ENCODE results near the gene RND3.

DNA sequence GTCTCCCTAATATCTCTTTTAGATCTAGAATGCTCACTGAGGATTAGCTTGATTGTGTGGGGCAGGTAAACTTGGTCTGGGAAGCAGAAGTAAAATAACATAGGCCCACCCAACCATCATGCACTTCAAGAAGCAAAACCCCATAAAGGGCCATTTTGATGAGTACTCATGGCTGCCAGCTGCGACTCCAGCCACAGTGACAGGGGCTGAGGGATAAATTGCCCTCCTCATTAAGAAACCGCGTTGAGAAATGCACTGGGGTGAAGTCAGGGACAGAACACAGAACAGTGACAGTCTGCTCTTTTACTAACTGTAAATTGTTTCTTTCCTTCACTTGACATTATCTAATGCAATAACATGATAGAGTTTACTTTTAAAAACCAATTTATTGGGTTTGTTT lies 60.2 kb downstream of the RND3 start:
- TF ChIP-seq, protein P1, sequence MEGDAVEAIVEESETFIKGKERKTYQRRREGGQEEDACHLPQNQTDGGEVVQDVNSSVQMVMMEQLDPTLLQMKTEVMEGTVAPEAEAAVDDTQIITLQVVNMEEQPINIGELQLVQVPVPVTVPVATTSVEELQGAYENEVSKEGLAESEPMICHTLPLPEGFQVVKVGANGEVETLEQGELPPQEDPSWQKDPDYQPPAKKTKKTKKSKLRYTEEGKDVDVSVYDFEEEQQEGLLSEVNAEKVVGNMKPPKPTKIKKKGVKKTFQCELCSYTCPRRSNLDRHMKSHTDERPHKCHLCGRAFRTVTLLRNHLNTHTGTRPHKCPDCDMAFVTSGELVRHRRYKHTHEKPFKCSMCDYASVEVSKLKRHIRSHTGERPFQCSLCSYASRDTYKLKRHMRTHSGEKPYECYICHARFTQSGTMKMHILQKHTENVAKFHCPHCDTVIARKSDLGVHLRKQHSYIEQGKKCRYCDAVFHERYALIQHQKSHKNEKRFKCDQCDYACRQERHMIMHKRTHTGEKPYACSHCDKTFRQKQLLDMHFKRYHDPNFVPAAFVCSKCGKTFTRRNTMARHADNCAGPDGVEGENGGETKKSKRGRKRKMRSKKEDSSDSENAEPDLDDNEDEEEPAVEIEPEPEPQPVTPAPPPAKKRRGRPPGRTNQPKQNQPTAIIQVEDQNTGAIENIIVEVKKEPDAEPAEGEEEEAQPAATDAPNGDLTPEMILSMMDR (IDR thresholded peaks at IDR 0.05; ENCODE audit: low read depth, low read length): no peak
- no peak for TF ChIP-seq POLR2A (IDR thresholded peaks at IDR 0.05; ENCODE audit: extremely low read depth, insufficient read length)
